GM19025 (cell line): ENCODE results near the gene SPHK2.
"Not testable (repeated sequence)": the region's sequence is repeated elsewhere in the genome, so short reads cannot be mapped to it uniquely, and the experiment has no call there.

Experiments used
- ATAC-seq: cut with Tn5 transposase; IDR thresholded peaks from one replicate; pipeline ENCODE4 v1.9.1; 2021; ENCODE audit warnings: mild to moderate bottlenecking, low read depth, moderate library complexity; ENCODE audit not compliant: unreplicated experiment

SPHK2 gene

GRCh38 chr19:48654299-48655059 is 35.2 kb downstream of the SPHK2 start:
- no peak for ATAC-seq

- no peak for ATAC-seq
Measured at GRCh38 chr19:48656840-48657474, 37.7 kb downstream of the SPHK2 start.

- ATAC-seq: not testable (repeated sequence)
Measured at GRCh38 chr19:48657828-48658227, 38.5 kb downstream of the SPHK2 start.

- no peak for ATAC-seq
Measured at GRCh38 chr19:48658483-48658882, 39.2 kb downstream of the SPHK2 start.

- ATAC-seq: no peak
Measured at GRCh38 chr19:48659768-48660167, 40.5 kb downstream of the SPHK2 start.

- peak; percentile 82 for ATAC-seq
Measured at GRCh38 chr19:48660852-48661710, 41.8 kb downstream of the SPHK2 start.

- ATAC-seq: no peak
Measured at GRCh38 chr19:48661711-48662090, 42.4 kb downstream of the SPHK2 start.

- no peak for ATAC-seq
Measured at GRCh38 chr19:48663667-48664066, 44.4 kb downstream of the SPHK2 start.

- ATAC-seq: no peak
Measured at GRCh38 chr19:48664476-48664875, 45.2 kb downstream of the SPHK2 start.

GRCh38 chr19:48665786-48666185 is 46.5 kb downstream of the SPHK2 start:
- no peak for ATAC-seq

GRCh38 chr19:48668332-48668731 is 49.0 kb downstream of the SPHK2 start:
- no peak for ATAC-seq

- ATAC-seq: no peak
Measured at GRCh38 chr19:48668761-48669160, 49.5 kb downstream of the SPHK2 start.

- no peak for ATAC-seq
Measured at GRCh38 chr19:48669903-48670668, 50.8 kb downstream of the SPHK2 start.

GRCh38 chr19:48670699-48671445 is 51.6 kb downstream of the SPHK2 start:
- ATAC-seq: no peak

- ATAC-seq: no peak
Measured at GRCh38 chr19:48671446-48671995, 52.2 kb downstream of the SPHK2 start.

GRCh38 chr19:48672994-48673393 is 53.7 kb downstream of the SPHK2 start, which contains the start of gene NTN5:
TSS of gene NTN5 (minus strand) at chr19:48673017. CDS start at chr19:48670986, 2,031 bp downstream.
- no peak for ATAC-seq

- ATAC-seq: no peak
Measured at GRCh38 chr19:48673436-48674100, 54.3 kb downstream of the SPHK2 start.

- no peak for ATAC-seq
Measured at GRCh38 chr19:48674216-48674809, 55.0 kb downstream of the SPHK2 start.
